Endothelial cell (in vitro differentiated cells): ENCODE data around the gene HMG20A. TPM values are rescaled to one million over a fixed set of nuclear protein-coding genes. Genes with fewer than 3 reads are reported as not detected.

Experiments used
- DNase-seq: peaks from one replicate; pipeline ENCODE4 v3.0.0; 2021; ENCODE audit warnings: low spot score
- H3K27ac Mint-ChIP-seq: one replicate; pipeline ENCODE4 v1.8.0; 2021; ENCODE audit warnings: mixed read lengths, inconsistent platforms; ENCODE audit not compliant: unreplicated experiment
- H3K27me3 Mint-ChIP-seq: one replicate; pipeline ENCODE4 v1.8.0; 2021; ENCODE audit warnings: mild to moderate bottlenecking, moderate library complexity, mixed read lengths, inconsistent platforms; ENCODE audit not compliant: unreplicated experiment
- H3K36me3 Mint-ChIP-seq: one replicate; pipeline ENCODE4 v1.8.0; 2021; ENCODE audit warnings: mild to moderate bottlenecking, low read depth, mixed read lengths, inconsistent platforms; ENCODE audit not compliant: unreplicated experiment
- H3K4me1 Mint-ChIP-seq: one replicate; pipeline ENCODE4 v1.8.0; 2021; ENCODE audit warnings: mild to moderate bottlenecking, mixed read lengths, inconsistent platforms; ENCODE audit not compliant: unreplicated experiment
- H3K4me3 Mint-ChIP-seq: one replicate; pipeline ENCODE4 v1.8.0; 2021; ENCODE audit warnings: mild to moderate bottlenecking, mixed read lengths, inconsistent platforms; ENCODE audit not compliant: unreplicated experiment
- H3K9me3 Mint-ChIP-seq: one replicate; pipeline ENCODE4 v1.8.0; 2021; ENCODE audit warnings: mixed read lengths, inconsistent platforms; ENCODE audit not compliant: unreplicated experiment
- total RNA-seq: library from RNA; stranded (reverse); fragmentation: NEBNext Ultra II Directional; extraction: Animal tissue kit (Norgen Biotek cat#: 25700); gene quantifications from one replicate; pipeline ENCODE4 v1.2.1, GENCODE V29; 2021; ENCODE audit not compliant: unreplicated experiment
- TF ChIP-seq, protein P1 (sequence below): fragments of 200-600 bp; sonication (generic); IDR thresholded peaks from one replicate; pipeline ENCODE4 v1.5.0; 2021; ENCODE audit warnings: antibody characterized with exemption; ENCODE audit not compliant: unreplicated experiment

The HMG20A gene
- total RNA-seq, 1 donor from 2014 or later, result 111 TPM

- no peak for DNase-seq
- peaks cover 21% of the 10 kb centered on the region for H3K4me1 Mint-ChIP-seq
- no peak overlapping the region for H3K27ac Mint-ChIP-seq
- no peaks in the 10 kb centered on the region for H3K9me3 Mint-ChIP-seq
- no peak overlapping the region for H3K4me3 Mint-ChIP-seq
- TF ChIP-seq, protein P1, sequence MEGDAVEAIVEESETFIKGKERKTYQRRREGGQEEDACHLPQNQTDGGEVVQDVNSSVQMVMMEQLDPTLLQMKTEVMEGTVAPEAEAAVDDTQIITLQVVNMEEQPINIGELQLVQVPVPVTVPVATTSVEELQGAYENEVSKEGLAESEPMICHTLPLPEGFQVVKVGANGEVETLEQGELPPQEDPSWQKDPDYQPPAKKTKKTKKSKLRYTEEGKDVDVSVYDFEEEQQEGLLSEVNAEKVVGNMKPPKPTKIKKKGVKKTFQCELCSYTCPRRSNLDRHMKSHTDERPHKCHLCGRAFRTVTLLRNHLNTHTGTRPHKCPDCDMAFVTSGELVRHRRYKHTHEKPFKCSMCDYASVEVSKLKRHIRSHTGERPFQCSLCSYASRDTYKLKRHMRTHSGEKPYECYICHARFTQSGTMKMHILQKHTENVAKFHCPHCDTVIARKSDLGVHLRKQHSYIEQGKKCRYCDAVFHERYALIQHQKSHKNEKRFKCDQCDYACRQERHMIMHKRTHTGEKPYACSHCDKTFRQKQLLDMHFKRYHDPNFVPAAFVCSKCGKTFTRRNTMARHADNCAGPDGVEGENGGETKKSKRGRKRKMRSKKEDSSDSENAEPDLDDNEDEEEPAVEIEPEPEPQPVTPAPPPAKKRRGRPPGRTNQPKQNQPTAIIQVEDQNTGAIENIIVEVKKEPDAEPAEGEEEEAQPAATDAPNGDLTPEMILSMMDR, result no peak
- H3K27me3 Mint-ChIP-seq, result no peaks in the 10 kb centered on the region
- peaks cover 9% of the 10 kb centered on the region for H3K36me3 Mint-ChIP-seq
Measured at GRCh38 chr15:77529394-77530159, 108.9 kb downstream of the HMG20A start.

GRCh38 chr15:77530576-77530975 lies 109.9 kb downstream of the HMG20A start:
- no peaks in the 10 kb centered on the region for H3K9me3 Mint-ChIP-seq
- no peak overlapping the region for H3K27ac Mint-ChIP-seq
- TF ChIP-seq, protein P1, result no peak
- H3K4me3 Mint-ChIP-seq, result no peak overlapping the region
- peaks cover 9% of the 10 kb centered on the region for H3K36me3 Mint-ChIP-seq
- no peaks in the 10 kb centered on the region for H3K27me3 Mint-ChIP-seq
- DNase-seq, result no peak
- peaks cover 21% of the 10 kb centered on the region for H3K4me1 Mint-ChIP-seq

GRCh38 chr15:77531191-77532000 lies 110.7 kb downstream of the HMG20A start:
- peaks cover under 1% of the 10 kb centered on the region for H3K27me3 Mint-ChIP-seq
- no peak for DNase-seq
- TF ChIP-seq, protein P1, result no peak
- no peak overlapping the region for H3K27ac Mint-ChIP-seq
- H3K4me3 Mint-ChIP-seq, result no peak overlapping the region
- H3K9me3 Mint-ChIP-seq, result no peaks in the 10 kb centered on the region
- H3K36me3 Mint-ChIP-seq, result peaks cover 4% of the 10 kb centered on the region
- peaks cover 24% of the 10 kb centered on the region for H3K4me1 Mint-ChIP-seq

DNA sequence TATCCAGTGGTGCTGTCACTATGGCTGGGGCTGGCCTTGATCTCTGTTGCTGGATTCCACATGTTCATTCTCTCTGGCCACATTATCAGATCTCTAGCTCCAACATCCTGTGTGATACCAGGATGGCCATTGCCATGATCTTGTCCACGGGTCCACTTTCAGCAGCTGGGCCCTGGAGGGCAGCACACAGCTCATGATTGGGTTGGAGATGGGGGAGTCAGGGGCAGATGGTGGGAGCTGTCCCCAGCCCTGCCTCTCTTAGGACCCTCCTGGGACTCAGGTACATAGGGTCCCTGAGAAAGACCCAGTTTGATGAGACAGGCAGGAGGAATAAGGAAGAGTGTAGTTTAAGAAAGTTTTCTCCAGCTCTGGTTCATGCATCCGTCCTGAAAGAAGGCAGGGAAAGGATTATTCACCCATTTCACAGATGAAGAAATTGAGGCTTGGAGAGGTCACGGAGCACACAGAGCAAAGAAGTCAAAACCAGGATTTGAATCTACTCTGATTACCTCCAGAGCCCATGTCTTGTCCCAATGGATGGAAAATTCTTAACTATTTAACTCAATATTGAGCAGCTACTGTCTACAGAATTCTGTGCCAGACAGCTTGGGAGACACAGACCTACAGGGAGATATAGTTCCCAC lies 111.5 kb downstream of the HMG20A start:
- Mint-ChIP-seq H3K4me1 (peaks cover 24% of the 10 kb centered on the region), H3K27me3 (peaks cover 3% of the 10 kb centered on the region), H3K4me3 (no peak overlapping the region), H3K27ac (no peak overlapping the region), H3K9me3 (no peaks in the 10 kb centered on the region), H3K36me3 (peaks cover 4% of the 10 kb centered on the region)
- DNase-seq, result no peak
- TF ChIP-seq, protein P1, result no peak
